ENCODE data around the gene STAT5B. TPM values are rescaled to one million over a fixed set of nuclear protein-coding genes. Genes with fewer than 3 reads are reported as not detected.
"Not testable (repeated sequence)": the region's sequence is repeated elsewhere in the genome, so short reads cannot be mapped to it uniquely, and the experiment has no call there.

STAT5B gene
- total RNA-seq, 1 donor from 2014 or later: 32.8 TPM

DNA sequence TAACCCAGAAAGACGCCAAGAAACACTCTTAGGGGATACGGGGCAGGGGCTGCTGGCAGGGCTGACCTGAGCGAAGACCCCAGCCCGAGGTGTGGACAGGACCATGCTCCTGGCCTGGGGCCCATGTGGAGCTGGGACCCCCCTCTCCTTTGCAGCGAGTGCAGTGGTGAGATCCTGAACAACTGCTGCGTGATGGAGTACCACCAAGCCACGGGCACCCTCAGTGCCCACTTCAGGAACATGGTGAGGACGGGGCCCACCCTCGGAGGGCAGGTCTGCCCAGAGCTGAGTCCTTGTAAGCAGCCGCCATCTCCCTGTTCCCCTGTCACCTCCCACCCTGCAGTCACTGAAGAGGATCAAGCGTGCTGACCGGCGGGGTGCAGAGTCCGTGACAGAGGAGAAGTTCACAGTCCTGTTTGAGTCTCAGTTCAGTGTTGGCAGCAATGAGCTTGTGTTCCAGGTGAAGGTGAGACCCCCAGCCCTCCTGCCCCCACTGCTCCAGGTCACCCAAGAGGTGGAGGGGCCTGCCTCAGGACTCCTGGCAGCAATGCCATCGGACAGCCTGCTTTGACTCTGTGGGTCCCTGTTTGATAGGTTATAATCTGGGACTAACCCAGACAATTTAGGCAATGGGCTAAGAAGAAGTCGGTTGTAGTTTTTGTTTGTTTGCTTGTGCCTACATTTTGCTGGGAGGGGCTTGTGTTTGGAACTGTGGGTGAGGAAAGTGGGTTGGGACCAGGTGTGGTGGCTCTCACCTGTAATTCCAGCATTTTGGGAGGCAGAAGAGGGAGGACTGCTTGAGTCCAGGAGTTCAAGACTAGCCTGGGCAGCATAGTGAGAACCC, 28.2 kb upstream of the STAT5B start:
- no peak overlapping the region for H3K4me3 Mint-ChIP-seq (ENCODE audit: unreplicated experiment)
- no peak for TF ChIP-seq CTCF (IDR thresholded peaks at IDR 0.05)
- DNase-seq (ENCODE audit: low spot score): no peak
- no peak overlapping the region for H3K27ac Mint-ChIP-seq (ENCODE audit: unreplicated experiment)
- H3K27me3 Mint-ChIP-seq (ENCODE audit: low read depth): no peaks in the 10 kb centered on the region
- H3K36me3 Mint-ChIP-seq (ENCODE audit: low read depth): peaks cover 33% of the 10 kb centered on the region
- H3K4me1 Mint-ChIP-seq (ENCODE audit: low read depth): no peaks in the 10 kb centered on the region
- H3K9me3 Mint-ChIP-seq (ENCODE audit: low read depth): no peaks in the 10 kb centered on the region

- no peaks in the 10 kb centered on the region for H3K27me3 Mint-ChIP-seq (ENCODE audit: low read depth)
- H3K27ac Mint-ChIP-seq (ENCODE audit: unreplicated experiment): no peak overlapping the region
- DNase-seq (ENCODE audit: low spot score): no peak
- H3K4me3 Mint-ChIP-seq (ENCODE audit: unreplicated experiment): no peak overlapping the region
- no peaks in the 10 kb centered on the region for H3K4me1 Mint-ChIP-seq (ENCODE audit: low read depth)
- peaks cover 34% of the 10 kb centered on the region for H3K36me3 Mint-ChIP-seq (ENCODE audit: low read depth)
- no peaks in the 10 kb centered on the region for H3K9me3 Mint-ChIP-seq (ENCODE audit: low read depth)
- no peak for TF ChIP-seq CTCF (IDR thresholded peaks at IDR 0.05)
Observed at GRCh38 chr17:42303694-42304093, 27.5 kb upstream of the STAT5B start.

DNA sequence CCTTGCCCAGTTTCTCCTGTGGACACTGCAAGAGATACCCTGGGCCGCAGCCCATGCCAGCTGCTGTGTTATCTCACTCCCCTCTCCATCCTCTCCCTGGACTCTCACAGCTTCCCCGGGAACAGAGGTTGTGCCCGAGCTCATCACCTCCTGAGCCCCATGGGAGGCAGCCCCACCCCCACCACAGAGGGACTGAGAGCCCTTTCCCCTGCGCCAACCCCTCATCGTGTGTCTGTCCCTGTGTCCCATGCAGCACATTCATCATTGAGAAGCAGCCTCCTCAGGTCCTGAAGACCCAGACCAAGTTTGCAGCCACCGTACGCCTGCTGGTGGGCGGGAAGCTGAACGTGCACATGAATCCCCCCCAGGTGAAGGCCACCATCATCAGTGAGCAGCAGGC, 24.8 kb upstream of the STAT5B start:
- Mint-ChIP-seq H3K4me3 (ENCODE audit: unreplicated experiment) (no peak overlapping the region), H3K27me3 (ENCODE audit: low read depth) (no peaks in the 10 kb centered on the region), H3K9me3 (ENCODE audit: low read depth) (no peaks in the 10 kb centered on the region), H3K36me3 (ENCODE audit: low read depth) (peaks cover 32% of the 10 kb centered on the region), H3K27ac (ENCODE audit: unreplicated experiment) (no peak overlapping the region), H3K4me1 (ENCODE audit: low read depth) (no peaks in the 10 kb centered on the region)
- TF ChIP-seq CTCF (IDR thresholded peaks at IDR 0.05): no peak
- DNase-seq (ENCODE audit: low spot score): no peak

DNA sequence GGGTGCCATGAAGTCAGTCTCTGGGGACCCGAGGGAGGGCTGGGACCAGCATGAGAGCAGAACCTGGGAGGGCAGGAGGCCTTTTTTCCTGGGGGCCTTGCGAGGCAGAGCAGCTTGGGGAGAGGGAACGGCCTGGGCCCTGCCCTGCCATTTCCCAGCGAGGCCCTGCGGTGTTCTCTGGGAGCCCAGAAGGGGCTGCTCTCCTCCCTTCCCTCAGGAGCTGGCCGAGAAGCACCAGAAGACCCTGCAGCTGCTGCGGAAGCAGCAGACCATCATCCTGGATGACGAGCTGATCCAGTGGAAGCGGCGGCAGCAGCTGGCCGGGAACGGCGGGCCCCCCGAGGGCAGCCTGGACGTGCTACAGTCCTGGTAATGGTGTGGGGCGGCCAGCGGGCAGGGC, 23.7 kb upstream of the STAT5B start:
- H3K36me3 Mint-ChIP-seq (ENCODE audit: low read depth): peaks cover 37% of the 10 kb centered on the region
- not testable (repeated sequence) for H3K4me1 Mint-ChIP-seq (ENCODE audit: low read depth); H3K9me3 Mint-ChIP-seq (ENCODE audit: low read depth); DNase-seq (ENCODE audit: low spot score); H3K27ac Mint-ChIP-seq (ENCODE audit: unreplicated experiment); H3K27me3 Mint-ChIP-seq (ENCODE audit: low read depth); H3K4me3 Mint-ChIP-seq (ENCODE audit: unreplicated experiment)

DNA sequence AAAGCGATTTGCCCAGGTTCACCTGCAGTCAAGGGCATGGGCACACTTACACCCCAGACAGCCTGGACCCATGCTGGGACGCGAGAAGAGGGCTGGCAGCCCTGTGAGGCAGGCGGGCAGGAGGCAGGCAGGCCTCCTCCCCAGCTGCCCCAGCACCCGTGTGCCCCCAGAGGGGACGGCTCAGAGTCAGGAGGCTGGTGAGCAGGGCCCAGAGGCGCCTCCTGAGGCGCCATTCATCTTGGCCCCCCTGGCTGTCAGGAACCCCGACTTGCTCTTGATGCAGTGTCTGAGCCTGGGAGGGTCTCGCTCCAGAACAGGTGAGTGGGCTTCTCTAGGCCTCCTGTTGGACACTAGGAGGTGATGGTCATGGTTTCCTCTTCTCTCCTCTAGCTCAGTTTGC, 23.2 kb upstream of the STAT5B start:
- H3K27me3 Mint-ChIP-seq (ENCODE audit: low read depth); H3K4me1 Mint-ChIP-seq (ENCODE audit: low read depth); H3K4me3 Mint-ChIP-seq (ENCODE audit: unreplicated experiment); H3K27ac Mint-ChIP-seq (ENCODE audit: unreplicated experiment); H3K9me3 Mint-ChIP-seq (ENCODE audit: low read depth); DNase-seq (ENCODE audit: low spot score): not testable (repeated sequence)
- H3K36me3 Mint-ChIP-seq (ENCODE audit: low read depth): peaks cover 34% of the 10 kb centered on the region

- peaks cover 33% of the 10 kb centered on the region for H3K36me3 Mint-ChIP-seq (ENCODE audit: low read depth)
- not testable (repeated sequence) for H3K27ac Mint-ChIP-seq (ENCODE audit: unreplicated experiment); H3K4me3 Mint-ChIP-seq (ENCODE audit: unreplicated experiment); H3K27me3 Mint-ChIP-seq (ENCODE audit: low read depth); DNase-seq (ENCODE audit: low spot score); H3K4me1 Mint-ChIP-seq (ENCODE audit: low read depth); H3K9me3 Mint-ChIP-seq (ENCODE audit: low read depth)
Observed at GRCh38 chr17:42297775-42298174, 21.6 kb upstream of the STAT5B start.

DNA sequence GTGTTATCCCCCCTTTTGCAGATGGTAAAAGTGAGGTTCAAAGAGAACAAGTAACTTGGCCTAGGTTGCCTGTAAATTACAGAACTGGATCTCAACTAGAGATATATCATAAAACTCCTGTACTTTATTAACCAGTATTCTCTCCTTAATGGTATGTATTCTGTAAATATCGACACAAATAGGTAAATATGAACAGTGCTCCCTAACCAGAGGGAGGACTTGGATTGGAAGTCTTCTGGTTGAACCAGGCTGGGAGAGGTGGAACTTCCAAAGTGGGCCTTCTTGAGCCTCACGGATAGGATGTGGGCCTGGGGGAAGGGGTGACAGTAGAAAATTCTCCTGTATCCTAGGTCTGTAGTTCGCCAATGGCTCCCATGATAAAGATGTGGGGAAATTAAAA, 19.8 kb upstream of the STAT5B start:
- peak; percentile 3 for DNase-seq (ENCODE audit: low spot score)
- no peaks in the 10 kb centered on the region for H3K27me3 Mint-ChIP-seq (ENCODE audit: low read depth)
- H3K27ac Mint-ChIP-seq (ENCODE audit: unreplicated experiment): no peak overlapping the region
- peaks cover 16% of the 10 kb centered on the region for H3K4me1 Mint-ChIP-seq (ENCODE audit: low read depth)
- no peak for TF ChIP-seq CTCF (IDR thresholded peaks at IDR 0.05)
- no peak overlapping the region for H3K4me3 Mint-ChIP-seq (ENCODE audit: unreplicated experiment)
- H3K9me3 Mint-ChIP-seq (ENCODE audit: low read depth): no peaks in the 10 kb centered on the region
- peaks cover 19% of the 10 kb centered on the region for H3K36me3 Mint-ChIP-seq (ENCODE audit: low read depth)
